A673 (cell line): Measurements from ENCODE around the gene STAT5B. TPM values are rescaled to one million over a fixed set of nuclear protein-coding genes. Genes with fewer than 3 reads are reported as not detected.

Source experiments
- BruUV-seq: library from RNA; stranded (reverse); fragments of 400-500 nt; replicated peaks from 2 replicates; lab custom pipeline; 2021; lab: Mats Ljungman, UMichigan
- CTCF ChIA-PET: fragments of 300-600 bp; sonication (Branson Sonifier 250); formaldehyde crosslinking; loops from one replicate; lab custom pipeline; 2022; ENCODE audit warnings: antibody characterized with exemption; lab: Charles Lee
- POLR2A ChIA-PET: fragments of 300-600 bp; sonication (Branson Sonifier 250); formaldehyde crosslinking; loops from one replicate; lab custom pipeline; 2022; ENCODE audit warnings: antibody characterized with exemption; ENCODE audit not compliant: low non-redundant PET; lab: Charles Lee
- DNase-seq: peaks from one replicate; pipeline ENCODE4 v3.0.0-alpha.2; 2015; ENCODE audit warnings: low spot score
- H3K27ac ChIP-seq: fragments of 200-600 bp; sonication (generic); 2 replicates; pipeline ENCODE4 v1.5.1; 2016; ENCODE audit warnings: mixed run types, low read depth, mild to moderate bottlenecking, mixed read lengths, antibody characterized with exemption, low read length; ENCODE audit not compliant: poor library complexity, severe bottlenecking
- H3K27me3 ChIP-seq: fragments of 200-600 bp; sonication (generic); replicated peaks from 2 replicates; pipeline ENCODE4 v1.6.1; 2017; ENCODE audit warnings: mixed run types, low read depth, mild to moderate bottlenecking, mixed read lengths, antibody characterized with exemption, low read length; ENCODE audit not compliant: insufficient read depth, poor library complexity
- H3K36me3 ChIP-seq: fragments of 200-600 bp; sonication (generic); 2 replicates; pipeline ENCODE4 v1.6.1; 2016; ENCODE audit warnings: mixed run types, mild to moderate bottlenecking, mixed read lengths, antibody characterized with exemption, low read length; ENCODE audit not compliant: insufficient read depth, poor library complexity, severe bottlenecking
- H3K4me1 ChIP-seq: fragments of 200-600 bp; sonication (generic); 2 replicates; pipeline ENCODE4 v1.6.1; 2017; ENCODE audit warnings: mixed run types, mild to moderate bottlenecking, mixed read lengths, antibody characterized with exemption, low read length; ENCODE audit not compliant: insufficient read depth, poor library complexity, severe bottlenecking
- H3K4me3 ChIP-seq: fragments of 200-600 bp; sonication (generic); 2 replicates; pipeline ENCODE4 v1.5.1; 2016; ENCODE audit warnings: low read depth, mixed run types, mild to moderate bottlenecking, mixed read lengths, low read length; ENCODE audit not compliant: poor library complexity, severe bottlenecking
- H3K9me3 ChIP-seq: fragments of 200-600 bp; sonication (generic); 2 replicates; pipeline ENCODE4 v1.6.1; 2016; ENCODE audit warnings: mixed run types, low read depth, mild to moderate bottlenecking, mixed read lengths, antibody characterized with exemption, low read length; ENCODE audit not compliant: poor library complexity, severe bottlenecking
- EZH2 ChIP-seq: fragments of 200-600 bp; sonication (generic); IDR thresholded peaks from 2 replicates; pipeline ENCODE4 v1.6.1; 2017; ENCODE audit warnings: borderline replicate concordance, low read depth, mild to moderate bottlenecking, mixed read lengths, antibody characterized with exemption, low read length; ENCODE audit not compliant: poor library complexity, severe bottlenecking
- intact Hi-C: fragments of 100-400 bp; cut with micrococcal nuclease; formaldehyde crosslinking; loops from one replicate; pipeline ENCODE4 v1.10.0; 2022; ENCODE audit not compliant: unreplicated experiment
- total RNA-seq: library from RNA; stranded (reverse); gene quantifications from 2 replicates; pipeline ENCODE4 v1.2.3, GENCODE V29; 2021
- TF ChIP-seq, protein P1 (sequence below): fragments of 300-800, 200-600 bp; sonication (generic); conservative IDR thresholded peaks from 2 replicates; pipeline ENCODE4 v1.5.1; 2017; ENCODE audit warnings: low read depth, mild to moderate bottlenecking, antibody characterized with exemption, low read length, moderate library complexity, mixed read lengths

STAT5B gene
- total RNA-seq, 1 experiment from 2014 or later = 11.2 TPM

DNA sequence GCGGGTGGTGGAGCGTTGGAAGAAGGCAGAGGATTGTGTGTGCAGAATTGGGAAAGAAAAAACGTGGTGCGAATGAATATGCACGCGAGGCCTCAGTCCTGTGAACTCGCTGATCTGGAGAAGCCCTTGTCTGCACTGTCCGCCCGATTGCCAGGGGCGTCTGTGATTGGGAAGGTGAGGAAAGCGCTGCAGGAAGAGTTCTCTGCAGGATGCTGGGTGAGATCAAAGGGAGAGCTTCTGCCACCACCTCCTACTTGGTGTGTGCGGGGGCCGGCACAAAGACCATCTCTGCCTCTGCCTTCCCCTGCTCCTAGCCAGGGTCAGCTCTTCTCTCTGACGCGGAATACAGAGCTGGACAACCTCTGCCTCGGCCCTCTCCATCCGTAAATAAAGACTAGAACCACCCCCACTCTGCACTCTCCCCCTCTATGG is 120.6 kb downstream of the STAT5B start:
- TF ChIP-seq EZH2 = no peak
- BruUV-seq = no TSS peak
- CTCF ChIA-PET = no interaction called here
- POLR2A ChIA-PET = no interaction called here
- intact Hi-C loops = no loop called here
- no peak for DNase-seq
- Histone ChIP-seq H3K4me3 (peak overlapping the region; percentile 88), H3K9me3 (no peaks in the 10 kb centered on the region), H3K4me1 (no peaks in the 10 kb centered on the region), H3K27me3 (no peaks in the 10 kb centered on the region), H3K36me3 (no peaks in the 10 kb centered on the region), H3K27ac (no peak overlapping the region)

DNA sequence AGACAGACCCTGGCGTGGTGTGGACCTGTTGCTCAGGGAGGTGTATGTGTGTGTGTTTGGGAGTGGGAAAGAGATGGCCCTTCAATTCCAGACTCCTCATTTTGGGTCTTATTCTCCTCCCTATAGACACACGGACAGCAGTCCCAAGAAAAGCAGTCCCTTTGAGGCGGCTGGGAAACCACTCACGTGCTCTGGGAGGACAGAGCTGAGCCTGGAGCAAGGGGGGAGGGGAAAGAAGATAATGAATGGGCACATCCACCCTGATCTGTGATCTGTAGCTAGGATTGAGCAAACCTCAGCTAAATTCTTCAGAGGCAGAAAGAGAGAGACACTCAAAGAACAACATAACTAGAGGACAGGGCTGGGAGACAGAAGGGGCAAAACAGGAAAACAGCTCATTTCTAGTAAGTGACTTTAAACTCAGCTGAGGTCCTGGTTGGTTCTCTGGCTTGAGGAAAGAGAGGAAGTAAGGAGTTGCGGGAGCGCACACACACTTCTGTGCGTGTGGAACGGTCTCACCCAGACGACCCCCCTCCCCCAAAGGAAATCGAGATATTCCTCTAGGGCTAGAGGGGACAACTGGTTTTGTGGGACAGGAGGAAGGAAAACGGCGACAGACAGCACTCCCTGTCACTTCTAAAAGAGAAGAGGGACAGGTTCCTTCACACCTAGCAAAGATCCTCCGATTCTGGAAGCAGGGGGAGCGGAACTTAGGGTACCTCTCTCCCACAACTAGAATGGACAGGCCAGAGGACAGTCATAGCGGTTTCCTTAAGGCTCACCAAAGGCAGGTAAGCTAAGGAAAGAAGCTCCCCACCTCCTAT is 122.1 kb downstream of the STAT5B start:
- TF ChIP-seq, protein P1, sequence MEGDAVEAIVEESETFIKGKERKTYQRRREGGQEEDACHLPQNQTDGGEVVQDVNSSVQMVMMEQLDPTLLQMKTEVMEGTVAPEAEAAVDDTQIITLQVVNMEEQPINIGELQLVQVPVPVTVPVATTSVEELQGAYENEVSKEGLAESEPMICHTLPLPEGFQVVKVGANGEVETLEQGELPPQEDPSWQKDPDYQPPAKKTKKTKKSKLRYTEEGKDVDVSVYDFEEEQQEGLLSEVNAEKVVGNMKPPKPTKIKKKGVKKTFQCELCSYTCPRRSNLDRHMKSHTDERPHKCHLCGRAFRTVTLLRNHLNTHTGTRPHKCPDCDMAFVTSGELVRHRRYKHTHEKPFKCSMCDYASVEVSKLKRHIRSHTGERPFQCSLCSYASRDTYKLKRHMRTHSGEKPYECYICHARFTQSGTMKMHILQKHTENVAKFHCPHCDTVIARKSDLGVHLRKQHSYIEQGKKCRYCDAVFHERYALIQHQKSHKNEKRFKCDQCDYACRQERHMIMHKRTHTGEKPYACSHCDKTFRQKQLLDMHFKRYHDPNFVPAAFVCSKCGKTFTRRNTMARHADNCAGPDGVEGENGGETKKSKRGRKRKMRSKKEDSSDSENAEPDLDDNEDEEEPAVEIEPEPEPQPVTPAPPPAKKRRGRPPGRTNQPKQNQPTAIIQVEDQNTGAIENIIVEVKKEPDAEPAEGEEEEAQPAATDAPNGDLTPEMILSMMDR = no peak
- TF ChIP-seq EZH2 = no peak
- intact Hi-C loops = no loop called here
- TSS peak; percentile 46 for BruUV-seq
- CTCF ChIA-PET = no interaction called here
- POLR2A ChIA-PET = no interaction called here
- Histone ChIP-seq H3K9me3 (no peaks in the 10 kb centered on the region), H3K27me3 (no peaks in the 10 kb centered on the region), H3K27ac (peak overlapping the region; percentile 78), H3K36me3 (no peaks in the 10 kb centered on the region), H3K4me1 (no peaks in the 10 kb centered on the region), H3K4me3 (peak overlapping the region; percentile 88)
- DNase-seq = no peak

Other genes starting within 250 kb of the STAT5B start
- gene C17orf113, start 225.8 kb downstream of the STAT5B start, total RNA-seq = 0.41 and 0.72 TPM in 2 replicates
- 0.15 and 0.17 TPM in 2 replicates for gene ZNF385C, start 177.9 kb downstream of the STAT5B start, total RNA-seq
- gene DHX58, start 163.7 kb downstream of the STAT5B start, total RNA-seq = 2.1 and 3.3 TPM in 2 replicates
- gene KAT2A, start 155.0 kb downstream of the STAT5B start, total RNA-seq = 28.6 and 30.3 TPM in 2 replicates
- not detected in 2 replicates for gene HSPB9, start 153.6 kb downstream of the STAT5B start, total RNA-seq
- gene RAB5C, start 121.4 kb downstream of the STAT5B start, total RNA-seq = 65.1 and 67.5 TPM in 2 replicates
- gene KCNH4, start 95.2 kb downstream of the STAT5B start, total RNA-seq = 0.28 TPM in 1 of 2 replicates, not detected in the other
- gene HCRT, start 90.9 kb downstream of the STAT5B start, total RNA-seq = not detected in 2 replicates
- gene GHDC, start 81.9 kb downstream of the STAT5B start, total RNA-seq = 3.7 and 3.9 TPM in 2 replicates
- gene STAT5A, start 12.1 kb upstream of the STAT5B start, total RNA-seq = 0.19 TPM in 1 of 2 replicates, not detected in the other
- 59.7 and 60.5 TPM in 2 replicates for gene STAT3, start 112.1 kb upstream of the STAT5B start, total RNA-seq
- 16.6 and 19.9 TPM in 2 replicates for gene CAVIN1, start 146.9 kb upstream of the STAT5B start, total RNA-seq
- 50.3 and 54.6 TPM in 2 replicates for gene ATP6V0A1, start 182.5 kb upstream of the STAT5B start, total RNA-seq